Measurements from ENCODE around the gene MAP3K13. TPM values are rescaled to one million over a fixed set of nuclear protein-coding genes. Genes with fewer than 3 reads are reported as not detected.

The MAP3K13 gene
- total RNA-seq, 1 donor from 2014 or later: 14.5 TPM

- TF ChIP-seq, protein P1, sequence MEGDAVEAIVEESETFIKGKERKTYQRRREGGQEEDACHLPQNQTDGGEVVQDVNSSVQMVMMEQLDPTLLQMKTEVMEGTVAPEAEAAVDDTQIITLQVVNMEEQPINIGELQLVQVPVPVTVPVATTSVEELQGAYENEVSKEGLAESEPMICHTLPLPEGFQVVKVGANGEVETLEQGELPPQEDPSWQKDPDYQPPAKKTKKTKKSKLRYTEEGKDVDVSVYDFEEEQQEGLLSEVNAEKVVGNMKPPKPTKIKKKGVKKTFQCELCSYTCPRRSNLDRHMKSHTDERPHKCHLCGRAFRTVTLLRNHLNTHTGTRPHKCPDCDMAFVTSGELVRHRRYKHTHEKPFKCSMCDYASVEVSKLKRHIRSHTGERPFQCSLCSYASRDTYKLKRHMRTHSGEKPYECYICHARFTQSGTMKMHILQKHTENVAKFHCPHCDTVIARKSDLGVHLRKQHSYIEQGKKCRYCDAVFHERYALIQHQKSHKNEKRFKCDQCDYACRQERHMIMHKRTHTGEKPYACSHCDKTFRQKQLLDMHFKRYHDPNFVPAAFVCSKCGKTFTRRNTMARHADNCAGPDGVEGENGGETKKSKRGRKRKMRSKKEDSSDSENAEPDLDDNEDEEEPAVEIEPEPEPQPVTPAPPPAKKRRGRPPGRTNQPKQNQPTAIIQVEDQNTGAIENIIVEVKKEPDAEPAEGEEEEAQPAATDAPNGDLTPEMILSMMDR (IDR thresholded peaks at IDR 0.05; ENCODE audit: insufficient read depth, low read length, severe bottlenecking): no peak
- Histone ChIP-seq H3K36me3 (ENCODE audit: control insufficient read depth, insufficient read depth, low read length) (peaks cover 3% of the 10 kb centered on the region), H3K4me3 (ENCODE audit: low read depth, low read length) (no peak overlapping the region), H3K27me3 (ENCODE audit: control insufficient read depth, insufficient read depth, low read length) (no peaks in the 10 kb centered on the region)
- FAIRE-seq: no peak
- no peak for DNase-seq (ENCODE audit: low read depth)
Measured at GRCh38 chr3:185486394-185486793, 123.5 kb downstream of the MAP3K13 start.

- FAIRE-seq (no peak), DNase-seq (ENCODE audit: low read depth) (no peak)
- H3K36me3 ChIP-seq (ENCODE audit: control insufficient read depth, insufficient read depth, low read length): peaks cover 3% of the 10 kb centered on the region
- H3K4me3 ChIP-seq (ENCODE audit: low read depth, low read length): no peak overlapping the region
- TF ChIP-seq, protein P1 (IDR thresholded peaks at IDR 0.05; ENCODE audit: insufficient read depth, low read length, severe bottlenecking): no peak
- H3K27me3 ChIP-seq (ENCODE audit: control insufficient read depth, insufficient read depth, low read length): no peaks in the 10 kb centered on the region
Measured at GRCh38 chr3:185488465-185488864, 125.5 kb downstream of the MAP3K13 start.

DNA sequence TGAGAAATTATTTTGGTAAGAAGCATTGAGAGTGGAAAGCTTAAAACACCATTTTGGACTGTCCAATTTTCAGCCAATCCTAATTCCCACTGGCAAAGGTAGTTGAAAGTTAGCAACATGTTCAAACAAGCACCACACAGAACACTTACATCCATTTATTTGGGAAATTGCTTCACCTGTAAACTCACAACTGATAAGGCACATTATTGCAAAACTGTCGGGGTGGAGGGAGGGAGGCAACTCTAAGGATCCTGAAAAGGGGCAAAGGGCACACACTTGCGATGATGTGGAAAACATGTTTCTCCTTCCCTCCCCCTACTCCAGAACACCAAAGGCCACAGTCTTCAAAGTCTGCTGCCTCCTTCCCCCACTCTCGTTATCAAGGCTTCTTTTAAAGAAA is 126.5 kb downstream of the MAP3K13 start:
- Histone ChIP-seq H3K36me3 (ENCODE audit: control insufficient read depth, insufficient read depth, low read length) (peaks cover 5% of the 10 kb centered on the region), H3K4me3 (ENCODE audit: low read depth, low read length) (no peak overlapping the region), H3K27me3 (ENCODE audit: control insufficient read depth, insufficient read depth, low read length) (no peaks in the 10 kb centered on the region)
- no peak for FAIRE-seq
- TF ChIP-seq, protein P1 (IDR thresholded peaks at IDR 0.05; ENCODE audit: insufficient read depth, low read length, severe bottlenecking): no peak
- peak; percentile 81 for DNase-seq (ENCODE audit: low read depth)

DNA sequence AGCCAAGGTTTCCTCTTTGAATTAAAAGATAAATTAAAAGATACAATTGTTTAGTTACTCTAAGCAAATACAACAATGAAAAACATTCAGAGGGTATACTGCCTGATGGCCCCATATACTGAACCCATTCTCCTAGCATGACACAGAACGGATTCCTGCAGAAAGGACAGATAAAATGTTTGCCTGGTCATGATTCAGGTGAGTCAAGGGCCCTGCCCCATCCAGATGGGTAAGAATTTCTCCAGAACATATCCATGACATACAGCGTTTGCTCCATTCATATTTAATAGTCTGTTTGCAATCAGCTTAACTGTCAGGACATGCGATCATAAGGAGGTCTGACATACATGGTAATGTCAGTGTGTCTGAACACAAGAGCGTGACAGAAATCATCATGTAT is 127.3 kb downstream of the MAP3K13 start:
- no peak overlapping the region for H3K4me3 ChIP-seq (ENCODE audit: low read depth, low read length)
- DNase-seq (ENCODE audit: low read depth): peak; percentile 74
- H3K27me3 ChIP-seq (ENCODE audit: control insufficient read depth, insufficient read depth, low read length): no peaks in the 10 kb centered on the region
- TF ChIP-seq, protein P1 (IDR thresholded peaks at IDR 0.05; ENCODE audit: insufficient read depth, low read length, severe bottlenecking): no peak
- FAIRE-seq: no peak
- H3K36me3 ChIP-seq (ENCODE audit: control insufficient read depth, insufficient read depth, low read length): peaks cover 9% of the 10 kb centered on the region

DNA sequence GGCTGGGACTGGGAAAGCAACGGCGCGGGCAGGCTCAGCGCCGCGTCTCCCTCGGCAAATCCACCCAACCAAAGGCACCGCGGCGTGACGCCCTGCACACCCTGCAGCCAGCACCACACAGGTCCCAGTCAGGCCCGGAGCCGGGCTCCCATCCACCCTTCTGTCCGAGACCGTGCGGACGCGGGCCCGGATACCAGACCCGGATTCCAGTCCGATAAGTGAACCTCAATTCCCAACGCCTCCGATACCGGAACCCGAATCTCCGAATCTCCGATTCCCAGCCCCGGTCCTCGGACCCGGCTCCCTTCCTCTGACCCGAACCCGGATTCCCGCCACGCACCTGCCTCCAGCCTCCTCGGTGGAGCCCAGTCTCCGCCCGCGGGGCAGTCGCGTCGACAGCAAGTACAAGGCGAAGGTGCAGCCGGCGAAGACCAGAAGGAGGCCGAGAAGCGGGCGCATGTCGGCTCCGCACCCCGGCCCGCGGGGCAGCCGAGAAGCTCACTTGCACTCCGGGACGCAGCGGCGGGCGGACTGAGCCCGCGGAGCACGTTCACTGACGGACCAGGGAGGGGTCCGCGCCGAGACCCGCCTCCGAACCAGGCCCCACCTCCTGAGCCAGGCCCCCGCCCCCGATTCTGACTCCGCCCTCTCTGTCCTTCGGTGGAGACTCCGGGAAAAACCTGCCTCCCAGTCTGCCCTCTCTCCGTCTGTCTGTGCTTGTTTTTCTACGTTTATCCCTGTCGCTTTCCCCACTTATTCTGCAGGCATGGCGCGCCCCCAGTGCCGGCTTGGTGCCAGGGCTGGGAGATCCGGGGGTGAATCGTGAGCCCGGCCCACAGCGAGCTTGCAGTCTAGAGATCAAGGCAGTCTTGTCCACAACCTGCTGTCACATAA is 135.8 kb downstream of the MAP3K13 start, which contains the start of gene TMEM41A:
TSS of gene TMEM41A (minus strand) at position 533 of the 894 bp plus-strand sequence. CDS start at position 459, 74 bp downstream.
- Histone ChIP-seq H3K36me3 (ENCODE audit: control insufficient read depth, insufficient read depth, low read length) (peaks cover 13% of the 10 kb centered on the region), H3K4me3 (ENCODE audit: low read depth, low read length) (peak within 1 kb of the TSS; percentile 87), H3K27me3 (ENCODE audit: control insufficient read depth, insufficient read depth, low read length) (no peaks in the 10 kb centered on the region)
- DNase-seq (ENCODE audit: low read depth) (peak; percentile 66), FAIRE-seq (no peak)
- TF ChIP-seq, protein P1 (IDR thresholded peaks at IDR 0.05; ENCODE audit: insufficient read depth, low read length, severe bottlenecking): no peak

Measured in bronchial epithelial cell (primary cell).